Spleen (tissue), 7 donors: ENCODE data around the gene DIP2C.

Experiments
- CTCF ChIP-seq, 11 experiments: fragments of 200-600 bp in 7 of 11; fragments of 450-650 bp in 4 of 11; sonication (generic) in 4 of 11; IDR thresholded peaks in 8 of 11; conservative IDR thresholded peaks in 3 of 11; 1 replicate in 7 of 11; 2 replicates in 4 of 11; pipeline versions ENCODE4 v1.4.0 to v1.8.0; 2016 to 2021; ENCODE audit warnings: antibody characterized with exemption in 11 of 11, inconsistent platforms in 4 of 11, mild to moderate bottlenecking in 1 of 11
- POLR2A ChIP-seq, 3 donors: fragments of 450-650 bp; IDR thresholded peaks; one replicate each; pipeline ENCODE4 v1.5.1; 2017; ENCODE audit warnings: antibody characterized with exemption in 3 of 3, mild to moderate bottlenecking in 1 of 3
- POLR2AphosphoS5 ChIP-seq, 3 donors: sonication (generic); formaldehyde crosslinking; IDR thresholded peaks; one replicate each; pipeline ENCODE4 v1.5.1; 2017; ENCODE audit warnings: antibody characterized with exemption in 3 of 3
- donor health status: DM: no; HTN: no; CAD: no; lungs with moderate emphysema.
- donor health status: DM: no; HTN: no; CAD: no.
- donor health status: DM: no; HTN: no; CAD: no.

GRCh38 chr10:299969-300368 is 389.5 kb downstream of the DIP2C start:
- TF ChIP-seq CTCF (IDR thresholded peaks at IDR 0.05 in 8 of 11, conservative IDR thresholded peaks at IDR 0.05 in 3 of 11) (no peak), POLR2A (IDR thresholded peaks at IDR 0.05) (no peak), POLR2AphosphoS5 (IDR thresholded peaks at IDR 0.05) (no peak)
